Measurements from ENCODE around the gene FAM9C.
"Not testable (repeated sequence)": the region's sequence is repeated elsewhere in the genome, so short reads cannot be mapped to it uniquely, and the experiment has no call there.

Gene FAM9C

GRCh38 chrX:13088156-13088487 lies 43.7 kb upstream of the FAM9C start:
- TF ChIP-seq CTCF (IDR thresholded peaks at IDR 0.05; ENCODE audit: control insufficient read depth, insufficient read depth, low read depth, low read length, missing control alignments), result no peak
- H3K4me3 ChIP-seq (ENCODE audit: control insufficient read depth, low read depth, low read length), result no peak overlapping the region
- DNase-seq (ENCODE audit: low read depth), result no peak

- H3K4me3 ChIP-seq (ENCODE audit: control insufficient read depth, low read depth, low read length), result no peak overlapping the region
- no peak for DNase-seq (ENCODE audit: low read depth)
- no peak for TF ChIP-seq CTCF (IDR thresholded peaks at IDR 0.05; ENCODE audit: control insufficient read depth, insufficient read depth, low read depth, low read length, missing control alignments)
Measured at GRCh38 chrX:13087322-13088155, 43.1 kb upstream of the FAM9C start.

- not testable (repeated sequence) for H3K4me3 ChIP-seq (ENCODE audit: control insufficient read depth, low read depth, low read length); DNase-seq (ENCODE audit: low read depth)
Measured at GRCh38 chrX:13086793-13087321, 42.4 kb upstream of the FAM9C start.

- DNase-seq (ENCODE audit: low read depth), result no peak
- no peak overlapping the region for H3K4me3 ChIP-seq (ENCODE audit: control insufficient read depth, low read depth, low read length)
- no peak for TF ChIP-seq CTCF (IDR thresholded peaks at IDR 0.05; ENCODE audit: control insufficient read depth, insufficient read depth, low read depth, low read length, missing control alignments)
Measured at GRCh38 chrX:13086076-13086475, 41.7 kb upstream of the FAM9C start.

GRCh38 chrX:13085526-13085925 lies 41.1 kb upstream of the FAM9C start:
- no peak overlapping the region for H3K4me3 ChIP-seq (ENCODE audit: control insufficient read depth, low read depth, low read length)
- DNase-seq (ENCODE audit: low read depth), result no peak
- no peak for TF ChIP-seq CTCF (IDR thresholded peaks at IDR 0.05; ENCODE audit: control insufficient read depth, insufficient read depth, low read depth, low read length, missing control alignments)

- no peak for TF ChIP-seq CTCF (IDR thresholded peaks at IDR 0.05; ENCODE audit: control insufficient read depth, insufficient read depth, low read depth, low read length, missing control alignments)
- no peak overlapping the region for H3K4me3 ChIP-seq (ENCODE audit: control insufficient read depth, low read depth, low read length)
- no peak for DNase-seq (ENCODE audit: low read depth)
Measured at GRCh38 chrX:13084611-13085010, 40.2 kb upstream of the FAM9C start.

GRCh38 chrX:13083755-13084326 lies 39.4 kb upstream of the FAM9C start:
- H3K4me3 ChIP-seq (ENCODE audit: control insufficient read depth, low read depth, low read length); DNase-seq (ENCODE audit: low read depth): not testable (repeated sequence)

All from AG09309 (cell line).